ENCODE data around the gene DLG2. TPM values are rescaled to one million over a fixed set of nuclear protein-coding genes. Genes with fewer than 3 reads are reported as not detected.

The DLG2 gene
- total and polyA plus RNA-seq, 9 of the 15 experiments (the other 6 are each of a cell fraction or from before 2014, with no cell fraction given): 0.52 to 1.6 (median 0.95) TPM

GRCh38 chr11:85647604-85648299 is 20.6 kb upstream of the DLG2 start, which contains the start of gene TMEM126A (continued):
- TF ChIP-seq LEF1 (IDR thresholded peaks at IDR 0.05) (no peak), ETV6 (IDR thresholded peaks at IDR 0.05; ENCODE audit: borderline replicate concordance in 1 of 2, low read depth in 2 of 2, low read length in 1 of 2) (no peak), ETV6 (CRISPR knock-in tag; IDR thresholded peaks at IDR 0.05; ENCODE audit: borderline replicate concordance) (no peak), ZNF586 (CRISPR knock-in tag; conservative IDR thresholded peaks at IDR 0.05) (no peak), JUNB (CRISPR knock-in tag; conservative IDR thresholded peaks at IDR 0.05) (no peak), STAT5B (CRISPR knock-in tag; IDR thresholded peaks at IDR 0.05) (no peak), ZNF175 (CRISPR knock-in tag; IDR thresholded peaks at IDR 0.05; ENCODE audit: low read depth) (no peak), TAF7 (tag; IDR thresholded peaks at IDR 0.05) (no peak; the same call in 1 of the 2 replicates), ZKSCAN1 (IDR thresholded peaks at IDR 0.05; ENCODE audit: low read depth, low read length) (no peak), GABPA (tag; conservative IDR thresholded peaks at IDR 0.05; ENCODE audit: low read depth) (peak; percentile 86), PCBP1 (IDR thresholded peaks at IDR 0.05; ENCODE audit: low read depth, low read length, poor library complexity, severe bottlenecking) (no peak), MYC (IDR thresholded peaks at IDR 0.05; ENCODE audit: low read depth, low read length) (peak; percentile 84), MYC (CRISPR knock-in tag; IDR thresholded peaks at IDR 0.05; ENCODE audit: borderline replicate concordance, low read depth) (no peak), KAT2B (IDR thresholded peaks at IDR 0.05; ENCODE audit: low read depth, low read length) (no peak), ESRRA (IDR thresholded peaks at IDR 0.05; ENCODE audit: borderline replicate concordance, low read depth) (peak; percentile 85), SNIP1 (IDR thresholded peaks at IDR 0.05; ENCODE audit: low read depth) (no peak), CGGBP1 (CRISPR knock-in tag; IDR thresholded peaks at IDR 0.05) (no peak), NR2C2 (CRISPR knock-in tag; IDR thresholded peaks at IDR 0.05) (peak; percentile 45; the same call in 1 of the 2 replicates), NR2C2 (tag; IDR thresholded peaks at IDR 0.05) (peak; percentile 95), EZH2 (IDR thresholded peaks at IDR 0.05; ENCODE audit: borderline replicate concordance, low read depth, low read length) (no peak), RBM14 (IDR thresholded peaks at IDR 0.05; ENCODE audit: borderline replicate concordance, insufficient read depth, low read depth, low read length) (no peak)
- TF ChIP-seq, protein P1, sequence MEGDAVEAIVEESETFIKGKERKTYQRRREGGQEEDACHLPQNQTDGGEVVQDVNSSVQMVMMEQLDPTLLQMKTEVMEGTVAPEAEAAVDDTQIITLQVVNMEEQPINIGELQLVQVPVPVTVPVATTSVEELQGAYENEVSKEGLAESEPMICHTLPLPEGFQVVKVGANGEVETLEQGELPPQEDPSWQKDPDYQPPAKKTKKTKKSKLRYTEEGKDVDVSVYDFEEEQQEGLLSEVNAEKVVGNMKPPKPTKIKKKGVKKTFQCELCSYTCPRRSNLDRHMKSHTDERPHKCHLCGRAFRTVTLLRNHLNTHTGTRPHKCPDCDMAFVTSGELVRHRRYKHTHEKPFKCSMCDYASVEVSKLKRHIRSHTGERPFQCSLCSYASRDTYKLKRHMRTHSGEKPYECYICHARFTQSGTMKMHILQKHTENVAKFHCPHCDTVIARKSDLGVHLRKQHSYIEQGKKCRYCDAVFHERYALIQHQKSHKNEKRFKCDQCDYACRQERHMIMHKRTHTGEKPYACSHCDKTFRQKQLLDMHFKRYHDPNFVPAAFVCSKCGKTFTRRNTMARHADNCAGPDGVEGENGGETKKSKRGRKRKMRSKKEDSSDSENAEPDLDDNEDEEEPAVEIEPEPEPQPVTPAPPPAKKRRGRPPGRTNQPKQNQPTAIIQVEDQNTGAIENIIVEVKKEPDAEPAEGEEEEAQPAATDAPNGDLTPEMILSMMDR (IDR thresholded peaks at IDR 0.05 in 2 of 3, conservative IDR thresholded peaks at IDR 0.05 in 1 of 3; ENCODE audit: insufficient read depth in 2 of 3, low read depth in 1 of 3, low read length in 3 of 3): no peak
- TF ChIP-seq, protein P2, sequence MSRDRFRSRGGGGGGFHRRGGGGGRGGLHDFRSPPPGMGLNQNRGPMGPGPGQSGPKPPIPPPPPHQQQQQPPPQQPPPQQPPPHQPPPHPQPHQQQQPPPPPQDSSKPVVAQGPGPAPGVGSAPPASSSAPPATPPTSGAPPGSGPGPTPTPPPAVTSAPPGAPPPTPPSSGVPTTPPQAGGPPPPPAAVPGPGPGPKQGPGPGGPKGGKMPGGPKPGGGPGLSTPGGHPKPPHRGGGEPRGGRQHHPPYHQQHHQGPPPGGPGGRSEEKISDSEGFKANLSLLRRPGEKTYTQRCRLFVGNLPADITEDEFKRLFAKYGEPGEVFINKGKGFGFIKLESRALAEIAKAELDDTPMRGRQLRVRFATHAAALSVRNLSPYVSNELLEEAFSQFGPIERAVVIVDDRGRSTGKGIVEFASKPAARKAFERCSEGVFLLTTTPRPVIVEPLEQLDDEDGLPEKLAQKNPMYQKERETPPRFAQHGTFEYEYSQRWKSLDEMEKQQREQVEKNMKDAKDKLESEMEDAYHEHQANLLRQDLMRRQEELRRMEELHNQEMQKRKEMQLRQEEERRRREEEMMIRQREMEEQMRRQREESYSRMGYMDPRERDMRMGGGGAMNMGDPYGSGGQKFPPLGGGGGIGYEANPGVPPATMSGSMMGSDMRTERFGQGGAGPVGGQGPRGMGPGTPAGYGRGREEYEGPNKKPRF (IDR thresholded peaks at IDR 0.05; ENCODE audit: low read depth, low read length): no peak

All from K562 (cell line).